Measurements from ENCODE around the gene ZBTB47. TPM values are rescaled to one million over a fixed set of nuclear protein-coding genes. Genes with fewer than 3 reads are reported as not detected.

Gene ZBTB47
- polyA plus RNA-seq, 1 donor from 2014 or later = 4.8 TPM

- Histone ChIP-seq H3K4me3 (ENCODE audit: low read length) (no peak overlapping the region), H3K27me3 (ENCODE audit: insufficient read depth, low read depth, low read length) (no peaks in the 10 kb centered on the region), H3K36me3 (ENCODE audit: insufficient read depth, low read length) (peaks cover 16% of the 10 kb centered on the region), H3K79me2 (replicated peaks; ENCODE audit: insufficient read depth, low read length) (no peaks in the 10 kb centered on the region), H3K9me2 (ENCODE audit: insufficient read depth, low read length) (no peaks in the 10 kb centered on the region), H2AFZ (ENCODE audit: low read depth, low read length) (no peak overlapping the region), H3F3A (ENCODE audit: insufficient read depth, low read length, poor library complexity, severe bottlenecking) (no peaks in the 10 kb centered on the region), H3K9me3 (ENCODE audit: low read length) (no peaks in the 10 kb centered on the region), H3K4me2 (ENCODE audit: low read length) (no peak overlapping the region), H3K9ac (ENCODE audit: low read length) (no peak overlapping the region), H4K20me1 (ENCODE audit: insufficient read depth) (no peaks in the 10 kb centered on the region), H3K27ac (ENCODE audit: low read length) (no peak overlapping the region)
- TF ChIP-seq REST (IDR thresholded peaks at IDR 0.05; ENCODE audit: borderline replicate concordance) (no peak), CTCF (IDR thresholded peaks at IDR 0.05; ENCODE audit: poor library complexity, severe bottlenecking) (no peak), RAD21 (conservative IDR thresholded peaks at IDR 0.05) (no peak), MXI1 (conservative IDR thresholded peaks at IDR 0.05; ENCODE audit: poor library complexity, severe bottlenecking) (no peak), POLR2AphosphoS5 (IDR thresholded peaks at IDR 0.05) (no peak), EP300 (conservative IDR thresholded peaks at IDR 0.05; ENCODE audit: poor library complexity, severe bottlenecking) (no peak), SMC3 (conservative IDR thresholded peaks at IDR 0.05; ENCODE audit: poor library complexity) (no peak)
Measured at GRCh38 chr3:42639192-42639591, 14.3 kb upstream of the ZBTB47 start.

- Histone ChIP-seq H3K9ac (ENCODE audit: low read length) (no peak overlapping the region), H3K27me3 (ENCODE audit: insufficient read depth, low read depth, low read length) (no peaks in the 10 kb centered on the region), H4K20me1 (ENCODE audit: insufficient read depth) (no peaks in the 10 kb centered on the region), H3K79me2 (replicated peaks; ENCODE audit: insufficient read depth, low read length) (no peaks in the 10 kb centered on the region), H3F3A (ENCODE audit: insufficient read depth, low read length, poor library complexity, severe bottlenecking) (no peaks in the 10 kb centered on the region), H2AFZ (ENCODE audit: low read depth, low read length) (no peak overlapping the region), H3K4me2 (ENCODE audit: low read length) (no peak overlapping the region), H3K9me2 (ENCODE audit: insufficient read depth, low read length) (no peaks in the 10 kb centered on the region), H3K36me3 (ENCODE audit: insufficient read depth, low read length) (peaks cover 10% of the 10 kb centered on the region), H3K27ac (ENCODE audit: low read length) (no peak overlapping the region), H3K4me3 (ENCODE audit: low read length) (no peak overlapping the region), H3K9me3 (ENCODE audit: low read length) (no peaks in the 10 kb centered on the region)
- TF ChIP-seq TAF1 (IDR thresholded peaks at IDR 0.05; ENCODE audit: low read depth) = no peak
- no peak for TF ChIP-seq POLR2AphosphoS5 (IDR thresholded peaks at IDR 0.05)
- no peak for TF ChIP-seq EZH2 (IDR thresholded peaks at IDR 0.05; ENCODE audit: borderline replicate concordance, insufficient read depth, low read length, poor library complexity, severe bottlenecking)
- TF ChIP-seq EP300 (conservative IDR thresholded peaks at IDR 0.05; ENCODE audit: poor library complexity, severe bottlenecking) = no peak
- TF ChIP-seq SMC3 (conservative IDR thresholded peaks at IDR 0.05; ENCODE audit: poor library complexity) = no peak
- no peak for TF ChIP-seq REST (IDR thresholded peaks at IDR 0.05; ENCODE audit: borderline replicate concordance)
- TF ChIP-seq MXI1 (conservative IDR thresholded peaks at IDR 0.05; ENCODE audit: poor library complexity, severe bottlenecking) = no peak
- TF ChIP-seq CTCF (IDR thresholded peaks at IDR 0.05; ENCODE audit: poor library complexity, severe bottlenecking) = no peak
- no peak for TF ChIP-seq RAD21 (conservative IDR thresholded peaks at IDR 0.05)
Measured at GRCh38 chr3:42640129-42640528, 13.4 kb upstream of the ZBTB47 start.
